ENCODE measurements around the gene ZSCAN18. TPM values are rescaled to one million over a fixed set of nuclear protein-coding genes. Genes with fewer than 3 reads are reported as not detected.

Gene ZSCAN18
- total RNA-seq, 1 donor from 2014 or later: 31.8 TPM

DNA sequence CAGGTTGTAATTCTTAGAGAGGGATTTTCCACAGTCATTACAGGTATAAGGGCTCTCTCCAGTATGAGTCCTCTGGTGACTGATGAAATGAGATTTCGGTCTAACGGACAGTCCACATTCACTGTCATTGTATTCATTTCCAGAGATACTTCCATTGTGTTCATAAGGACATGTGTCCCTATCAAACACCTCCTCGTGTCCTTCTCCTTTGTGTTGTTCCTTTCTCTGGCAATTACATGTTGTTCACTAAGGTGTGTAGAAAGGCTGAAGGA is 10.5 kb upstream of the ZSCAN18 start:
- peak; percentile 60 for FAIRE-seq
- no peak for DNase-seq (ENCODE audit: low read depth)
- no peak overlapping the region for H3K9ac ChIP-seq (ENCODE audit: low read length)
- Mint-ChIP-seq H3K27ac (ENCODE audit: unreplicated experiment) (no peak overlapping the region), H3K27me3 (ENCODE audit: low read depth, unreplicated experiment) (no peaks in the 10 kb centered on the region), H3K9me3 (ENCODE audit: unreplicated experiment) (peaks cover 64% of the 10 kb centered on the region), H3K4me1 (ENCODE audit: low read depth, unreplicated experiment) (no peaks in the 10 kb centered on the region), H3K4me3 (ENCODE audit: unreplicated experiment) (no peak overlapping the region), H3K36me3 (ENCODE audit: low read depth, unreplicated experiment) (peaks cover 3% of the 10 kb centered on the region)
- no peaks in the 10 kb centered on the region for H3K4me1 ChIP-seq (ENCODE audit: insufficient read depth, low read length)
- no peak overlapping the region for H2AFZ ChIP-seq (ENCODE audit: low read depth, low read length)
- no peak overlapping the region for H3K4me3 ChIP-seq (ENCODE audit: insufficient read depth, low read depth, low read length)
- H3K27me3 ChIP-seq (ENCODE audit: insufficient read depth, low read length): no peaks in the 10 kb centered on the region
- no peaks in the 10 kb centered on the region for H4K20me1 ChIP-seq (ENCODE audit: insufficient read depth, low read length)
- TF ChIP-seq, protein P1, sequence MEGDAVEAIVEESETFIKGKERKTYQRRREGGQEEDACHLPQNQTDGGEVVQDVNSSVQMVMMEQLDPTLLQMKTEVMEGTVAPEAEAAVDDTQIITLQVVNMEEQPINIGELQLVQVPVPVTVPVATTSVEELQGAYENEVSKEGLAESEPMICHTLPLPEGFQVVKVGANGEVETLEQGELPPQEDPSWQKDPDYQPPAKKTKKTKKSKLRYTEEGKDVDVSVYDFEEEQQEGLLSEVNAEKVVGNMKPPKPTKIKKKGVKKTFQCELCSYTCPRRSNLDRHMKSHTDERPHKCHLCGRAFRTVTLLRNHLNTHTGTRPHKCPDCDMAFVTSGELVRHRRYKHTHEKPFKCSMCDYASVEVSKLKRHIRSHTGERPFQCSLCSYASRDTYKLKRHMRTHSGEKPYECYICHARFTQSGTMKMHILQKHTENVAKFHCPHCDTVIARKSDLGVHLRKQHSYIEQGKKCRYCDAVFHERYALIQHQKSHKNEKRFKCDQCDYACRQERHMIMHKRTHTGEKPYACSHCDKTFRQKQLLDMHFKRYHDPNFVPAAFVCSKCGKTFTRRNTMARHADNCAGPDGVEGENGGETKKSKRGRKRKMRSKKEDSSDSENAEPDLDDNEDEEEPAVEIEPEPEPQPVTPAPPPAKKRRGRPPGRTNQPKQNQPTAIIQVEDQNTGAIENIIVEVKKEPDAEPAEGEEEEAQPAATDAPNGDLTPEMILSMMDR (IDR thresholded peaks at IDR 0.05; ENCODE audit: insufficient read depth, low read depth, low read length): no peak
- no peak for TF ChIP-seq EZH2 (IDR thresholded peaks at IDR 0.05; ENCODE audit: insufficient read depth, low read length)
- H3K9me3 ChIP-seq (ENCODE audit: insufficient read depth, low read depth, low read length): peaks cover 41% of the 10 kb centered on the region
- H3K36me3 ChIP-seq (ENCODE audit: insufficient read depth, low read length): no peaks in the 10 kb centered on the region
- no peak overlapping the region for H3K27ac ChIP-seq (ENCODE audit: low read depth, low read length)
- H3K79me2 ChIP-seq (ENCODE audit: insufficient read depth, low read length): no peaks in the 10 kb centered on the region
- no peak overlapping the region for H3K4me2 ChIP-seq (ENCODE audit: low read length)

DNA sequence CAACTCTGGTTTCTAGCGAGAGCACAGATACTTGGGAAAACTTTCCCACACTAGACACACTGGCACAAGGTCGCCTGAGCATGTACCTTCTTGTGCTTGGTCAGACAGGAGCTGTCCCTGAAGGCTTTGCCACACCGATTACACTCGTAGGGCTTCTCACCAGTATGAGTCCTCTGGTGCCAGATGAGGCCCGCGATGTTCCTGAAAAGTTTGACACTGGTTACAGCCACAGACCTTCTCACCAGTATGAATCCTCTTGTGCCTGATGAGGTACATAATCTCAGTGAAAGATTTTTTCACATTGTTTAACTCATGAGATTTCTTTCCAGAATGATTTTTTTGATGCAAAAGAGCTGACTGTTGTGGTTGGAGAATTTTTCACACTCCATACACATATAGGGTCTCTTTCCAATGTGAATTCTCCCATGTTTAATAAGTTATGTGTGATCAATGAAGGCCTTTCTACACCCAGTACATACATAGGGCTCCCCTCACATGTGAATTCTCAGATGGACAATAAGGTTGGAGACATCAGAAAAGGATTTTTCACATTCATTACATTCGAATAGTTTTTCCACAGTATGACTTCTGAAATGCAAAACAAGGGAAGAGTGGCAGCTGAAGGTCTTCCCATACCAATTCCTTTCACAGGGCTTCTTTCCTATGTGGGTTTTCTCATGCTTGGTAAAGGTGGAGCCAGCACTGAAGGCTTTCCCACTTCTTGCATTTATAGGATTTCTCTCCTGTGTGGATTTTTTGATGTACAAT is 9.9 kb upstream of the ZSCAN18 start:
- Histone ChIP-seq H3K27ac (ENCODE audit: low read depth, low read length) (no peak overlapping the region), H3K36me3 (ENCODE audit: insufficient read depth, low read length) (no peaks in the 10 kb centered on the region), H3K4me2 (ENCODE audit: low read length) (no peak overlapping the region), H2AFZ (ENCODE audit: low read depth, low read length) (no peak overlapping the region), H3K9me3 (ENCODE audit: insufficient read depth, low read depth, low read length) (peaks cover 38% of the 10 kb centered on the region), H3K9ac (ENCODE audit: low read length) (no peak overlapping the region), H3K4me1 (ENCODE audit: insufficient read depth, low read length) (no peaks in the 10 kb centered on the region), H4K20me1 (ENCODE audit: insufficient read depth, low read length) (no peaks in the 10 kb centered on the region), H3K4me3 (ENCODE audit: insufficient read depth, low read depth, low read length) (no peak overlapping the region), H3K27me3 (ENCODE audit: insufficient read depth, low read length) (no peaks in the 10 kb centered on the region), H3K79me2 (ENCODE audit: insufficient read depth, low read length) (no peaks in the 10 kb centered on the region)
- Mint-ChIP-seq H3K4me1 (ENCODE audit: low read depth, unreplicated experiment) (no peaks in the 10 kb centered on the region), H3K27me3 (ENCODE audit: low read depth, unreplicated experiment) (no peaks in the 10 kb centered on the region), H3K27ac (ENCODE audit: unreplicated experiment) (no peak overlapping the region), H3K36me3 (ENCODE audit: low read depth, unreplicated experiment) (peaks cover 3% of the 10 kb centered on the region), H3K4me3 (ENCODE audit: unreplicated experiment) (no peak overlapping the region), H3K9me3 (ENCODE audit: unreplicated experiment) (peaks cover 63% of the 10 kb centered on the region)
- TF ChIP-seq EZH2 (IDR thresholded peaks at IDR 0.05; ENCODE audit: insufficient read depth, low read length): no peak
- TF ChIP-seq, protein P1 (IDR thresholded peaks at IDR 0.05; ENCODE audit: insufficient read depth, low read depth, low read length): no peak
- no peak for FAIRE-seq
- DNase-seq (ENCODE audit: low read depth): no peak

DNA sequence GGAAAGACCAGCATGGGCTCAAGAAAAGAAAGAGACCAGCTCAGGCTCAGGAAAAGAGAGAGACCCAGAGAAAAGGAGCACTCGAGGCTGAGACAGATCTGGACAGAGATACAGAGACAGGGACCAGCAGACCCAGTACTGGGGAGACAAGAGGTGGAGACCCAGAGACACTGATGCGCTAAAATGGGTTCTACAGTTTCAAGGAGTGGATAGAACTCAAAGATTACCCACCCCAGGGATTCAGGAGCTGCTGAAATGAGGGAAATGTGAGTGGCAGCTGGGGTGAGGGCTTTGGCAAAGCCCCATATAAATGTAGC is 609 bp upstream of the ZSCAN18 start:
- H3K79me2 ChIP-seq (ENCODE audit: insufficient read depth, low read length): peaks cover 7% of the 10 kb centered on the region
- H3K9me3 Mint-ChIP-seq (ENCODE audit: unreplicated experiment): peaks cover 51% of the 10 kb centered on the region
- peak overlapping the region; percentile 92 for H3K4me2 ChIP-seq (ENCODE audit: low read length)
- no peaks in the 10 kb centered on the region for H3K36me3 ChIP-seq (ENCODE audit: insufficient read depth, low read length)
- H3K27ac ChIP-seq (ENCODE audit: low read depth, low read length): peak overlapping the region; percentile 98
- H3K9me3 ChIP-seq (ENCODE audit: insufficient read depth, low read depth, low read length): peaks cover 31% of the 10 kb centered on the region
- no peak for DNase-seq (ENCODE audit: low read depth)
- peak overlapping the region; percentile 86 for H3K4me3 ChIP-seq (ENCODE audit: insufficient read depth, low read depth, low read length)
- no peaks in the 10 kb centered on the region for H4K20me1 ChIP-seq (ENCODE audit: insufficient read depth, low read length)
- peak overlapping the region; percentile 100 for H3K27ac Mint-ChIP-seq (ENCODE audit: unreplicated experiment)
- no peak for TF ChIP-seq EZH2 (IDR thresholded peaks at IDR 0.05; ENCODE audit: insufficient read depth, low read length)
- TF ChIP-seq, protein P1 (IDR thresholded peaks at IDR 0.05; ENCODE audit: insufficient read depth, low read depth, low read length): no peak
- peak overlapping the region; percentile 95 for H3K9ac ChIP-seq (ENCODE audit: low read length)
- no peaks in the 10 kb centered on the region for H3K4me1 Mint-ChIP-seq (ENCODE audit: low read depth, unreplicated experiment)
- peak overlapping the region; percentile 88 for H2AFZ ChIP-seq (ENCODE audit: low read depth, low read length)
- no peaks in the 10 kb centered on the region for H3K27me3 ChIP-seq (ENCODE audit: insufficient read depth, low read length)
- H3K27me3 Mint-ChIP-seq (ENCODE audit: low read depth, unreplicated experiment): no peaks in the 10 kb centered on the region
- H3K36me3 Mint-ChIP-seq (ENCODE audit: low read depth, unreplicated experiment): peaks cover 14% of the 10 kb centered on the region
- FAIRE-seq: no peak
- peaks cover 7% of the 10 kb centered on the region for H3K4me1 ChIP-seq (ENCODE audit: insufficient read depth, low read length)
- peak overlapping the region; percentile 93 for H3K4me3 Mint-ChIP-seq (ENCODE audit: unreplicated experiment)

Measured in astrocyte (in vitro differentiated cells and primary cell).